ENCODE measurements around the gene USP12.

Gene USP12

GRCh38 chr13:27182844-27183497, 11.4 kb upstream of the USP12 start:
- DNase-seq, result no peak

GRCh38 chr13:27182054-27182453, 10.4 kb upstream of the USP12 start:
- DNase-seq, result no peak

- DNase-seq, result no peak
Measured at GRCh38 chr13:27177852-27178251, 6.2 kb upstream of the USP12 start.

GRCh38 chr13:27176470-27177410, 5.1 kb upstream of the USP12 start:
- no peak for DNase-seq

GRCh38 chr13:27174766-27175455, 3.3 kb upstream of the USP12 start:
- DNase-seq, result no peak

GRCh38 chr13:27172495-27172842, 858 bp upstream of the USP12 start:
- no peak for DNase-seq

GRCh38 chr13:27171827-27172494, 350 bp upstream of the USP12 start:
- DNase-seq, result peak; percentile 87

- peak; percentile 15 to 20 for DNase-seq
Measured at GRCh38 chr13:27170516-27171243, 931 bp downstream of the USP12 start.

- no peak for DNase-seq
Measured at GRCh38 chr13:27170221-27170515, 1.4 kb downstream of the USP12 start.

GRCh38 chr13:27168906-27169657, 2.5 kb downstream of the USP12 start:
- DNase-seq, result no peak

- DNase-seq, result peak in 1 of 2 experiments; percentile 9
Measured at GRCh38 chr13:27168086-27168485, 3.5 kb downstream of the USP12 start.

GRCh38 chr13:27166313-27166712, 5.3 kb downstream of the USP12 start:
- no peak for DNase-seq

GRCh38 chr13:27161980-27162379, 9.6 kb downstream of the USP12 start:
- no peak for DNase-seq

GRCh38 chr13:27161423-27161822, 10.2 kb downstream of the USP12 start:
- no peak for DNase-seq

- DNase-seq, result no peak
Measured at GRCh38 chr13:27160657-27161295, 10.8 kb downstream of the USP12 start.

- DNase-seq, result no peak
Measured at GRCh38 chr13:27159806-27160563, 11.6 kb downstream of the USP12 start.

GRCh38 chr13:27158335-27158734, 13.3 kb downstream of the USP12 start:
- no peak for DNase-seq

- no peak for DNase-seq
Measured at GRCh38 chr13:27151798-27152599, 19.6 kb downstream of the USP12 start.

GRCh38 chr13:27149702-27150101, 21.9 kb downstream of the USP12 start:
- no peak for DNase-seq

- no peak for DNase-seq
Measured at GRCh38 chr13:27148900-27149299, 22.7 kb downstream of the USP12 start.

All from NCI-H2081 (cell line).